ENCODE measurements around the gene CELA3B.
"Not testable (repeated sequence)": the region's sequence is repeated elsewhere in the genome, so short reads cannot be mapped to it uniquely, and the experiment has no call there.

CELA3B gene

DNA sequence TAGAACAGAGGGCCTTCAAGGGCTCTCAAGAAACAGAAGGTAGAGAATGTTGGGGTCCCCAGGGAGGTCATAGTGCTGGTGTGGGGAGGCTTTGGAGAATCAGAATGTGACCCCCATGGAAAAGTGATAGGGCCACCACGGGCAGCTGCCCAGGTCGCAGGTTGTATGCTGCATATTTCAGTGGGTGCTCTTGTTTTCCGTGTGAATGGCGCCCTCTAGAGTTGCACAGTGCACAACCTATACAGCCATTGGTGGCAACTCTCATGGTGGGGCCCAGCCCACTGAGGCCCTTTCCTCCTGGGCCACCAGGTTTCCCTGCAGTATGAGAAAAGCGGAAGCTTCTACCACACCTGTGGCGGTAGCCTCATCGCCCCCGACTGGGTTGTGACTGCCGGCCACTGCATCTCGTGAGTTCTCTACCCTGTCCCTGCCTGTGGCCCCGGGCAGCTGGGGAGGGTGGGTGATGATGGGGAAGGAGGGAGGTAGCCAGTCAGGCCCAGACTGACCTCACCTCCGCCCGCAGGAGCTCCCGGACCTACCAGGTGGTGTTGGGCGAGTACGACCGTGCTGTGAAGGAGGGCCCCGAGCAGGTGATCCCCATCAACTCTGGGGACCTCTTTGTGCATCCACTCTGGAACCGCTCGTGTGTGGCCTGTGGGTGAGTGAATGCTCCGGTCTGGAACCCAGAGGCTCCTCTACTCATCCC lies 3.8 kb downstream of the CELA3B start:
- DNase-seq (ENCODE audit: low spot score), result not testable (repeated sequence)

DNA sequence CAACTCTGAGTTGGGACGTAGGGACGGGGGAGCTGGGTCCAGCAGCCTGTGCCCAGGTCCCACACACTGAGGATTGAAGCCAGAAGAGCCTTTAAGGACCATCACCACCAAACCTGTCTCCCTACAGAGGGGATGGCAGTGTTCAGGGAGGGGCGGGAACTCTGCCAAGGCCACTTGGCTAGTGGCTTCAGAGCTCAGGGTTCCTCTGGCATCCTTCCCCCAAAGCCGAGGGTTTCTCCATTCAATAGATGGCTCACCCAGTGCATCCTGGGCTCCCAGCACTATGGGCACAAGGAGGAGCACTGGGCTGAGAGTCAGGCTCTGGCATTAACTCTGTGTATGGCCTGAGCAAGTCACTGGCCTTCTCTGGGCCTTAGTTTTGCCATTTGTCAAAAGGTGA lies 4.4 kb downstream of the CELA3B start:
- not testable (repeated sequence) for DNase-seq (ENCODE audit: low spot score)

DNA sequence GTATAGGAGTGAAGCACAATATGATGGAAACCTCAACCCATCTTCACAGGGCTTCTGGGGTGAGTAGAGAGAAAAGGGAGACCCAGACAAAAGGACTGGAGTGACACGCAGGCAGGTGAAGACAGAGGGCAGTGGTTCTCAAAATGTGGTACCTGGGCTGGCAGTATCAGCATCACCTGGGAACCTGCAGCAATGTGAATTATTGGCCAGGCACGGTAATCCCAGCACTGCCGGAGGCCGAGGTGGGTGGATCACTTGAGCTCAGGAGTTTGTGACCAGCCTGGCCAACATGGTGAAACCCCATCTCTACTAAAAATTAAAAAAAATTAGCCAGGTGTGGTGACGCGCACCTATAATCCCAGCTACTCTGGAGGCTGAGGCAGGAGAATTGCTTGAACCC lies 5.3 kb downstream of the CELA3B start:
- DNase-seq (ENCODE audit: low spot score), result not testable (repeated sequence)

DNA sequence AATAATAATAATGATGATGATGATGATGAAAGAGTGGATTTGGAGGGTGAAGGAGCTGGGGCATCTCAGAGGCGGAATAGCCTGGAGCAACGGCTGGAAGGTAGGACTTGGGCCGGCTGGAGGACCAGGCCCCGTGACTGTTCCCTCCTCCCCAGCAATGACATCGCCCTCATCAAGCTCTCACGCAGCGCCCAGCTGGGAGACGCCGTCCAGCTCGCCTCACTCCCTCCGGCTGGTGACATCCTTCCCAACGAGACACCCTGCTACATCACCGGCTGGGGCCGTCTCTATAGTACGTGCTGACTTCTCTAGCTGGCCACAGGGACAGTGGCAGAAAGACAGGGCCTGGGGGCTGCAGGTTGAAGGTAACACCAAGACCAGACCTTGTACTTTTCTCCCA lies 6.7 kb downstream of the CELA3B start:
- not testable (repeated sequence) for DNase-seq (ENCODE audit: low spot score)

DNA sequence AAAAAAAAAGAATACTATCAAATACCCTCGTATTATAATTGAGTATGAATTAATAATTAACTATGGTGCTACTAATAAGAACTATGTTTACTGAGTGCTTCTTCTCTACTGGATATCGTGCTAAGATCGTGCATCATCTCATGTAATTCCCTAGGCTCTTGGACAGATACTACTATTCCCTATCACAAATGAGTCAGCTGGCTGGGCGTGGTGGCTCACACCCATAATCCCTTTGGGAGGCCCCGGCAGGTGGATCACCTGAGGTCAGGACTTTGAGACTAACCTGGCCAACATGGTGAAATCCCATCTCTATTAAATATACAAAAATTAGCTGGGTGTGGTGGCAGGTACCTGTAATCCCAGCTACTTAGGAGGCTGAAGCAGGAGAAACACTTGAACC lies 9.1 kb downstream of the CELA3B start:
- DNase-seq (ENCODE audit: low spot score), result not testable (repeated sequence)

DNA sequence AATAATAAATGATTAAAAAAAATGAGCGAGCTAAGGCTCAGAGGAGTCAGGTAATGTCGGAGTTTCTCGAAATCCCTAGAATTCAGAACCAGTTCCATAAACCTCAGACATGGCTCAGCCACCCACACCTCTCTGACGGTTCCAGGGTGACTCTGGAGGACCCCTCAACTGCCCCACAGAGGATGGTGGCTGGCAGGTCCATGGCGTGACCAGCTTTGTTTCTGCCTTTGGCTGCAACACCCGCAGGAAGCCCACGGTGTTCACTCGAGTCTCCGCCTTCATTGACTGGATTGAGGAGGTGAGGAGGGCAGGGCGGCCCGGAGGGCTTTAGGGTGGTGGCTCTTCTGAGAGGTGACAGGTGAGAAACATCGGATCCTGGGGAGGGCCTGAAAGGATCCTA lies 9.6 kb downstream of the CELA3B start:
- not testable (repeated sequence) for DNase-seq (ENCODE audit: low spot score)

DNA sequence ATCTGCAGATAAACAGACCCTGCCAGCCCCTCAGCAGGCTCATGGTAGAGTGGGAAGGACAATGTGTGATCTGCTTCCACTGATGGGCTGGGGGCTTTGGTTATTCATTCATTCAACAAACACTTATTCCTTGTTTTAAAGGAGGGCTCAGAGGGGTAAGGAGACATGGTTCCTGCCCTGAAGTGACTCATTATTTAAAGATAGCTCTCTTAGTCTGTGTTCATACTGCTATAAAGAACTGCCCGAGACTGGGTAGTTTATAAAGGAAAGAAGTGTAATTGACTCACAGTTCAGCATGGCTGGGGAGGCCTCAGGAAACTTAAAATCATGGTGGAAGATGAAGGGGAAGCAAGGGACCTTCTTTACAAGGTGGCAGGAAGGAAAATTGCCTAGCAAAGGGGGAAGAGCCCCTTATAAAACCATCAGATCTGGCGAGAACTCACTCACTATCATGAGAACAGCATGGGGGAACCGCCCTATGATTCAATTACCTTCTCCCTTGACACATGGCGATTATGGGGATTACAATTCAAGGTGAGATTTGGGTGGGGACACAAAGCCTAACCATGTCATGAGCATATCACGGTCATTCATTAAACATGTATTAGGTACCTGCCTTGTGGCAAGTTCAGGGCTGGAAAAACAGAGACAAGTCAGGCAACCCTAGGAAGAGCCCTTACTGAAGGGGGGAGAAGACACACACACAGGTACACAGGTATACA lies 13.0 kb downstream of the CELA3B start:
- DNase-seq (ENCODE audit: low spot score), result not testable (repeated sequence)

DNA sequence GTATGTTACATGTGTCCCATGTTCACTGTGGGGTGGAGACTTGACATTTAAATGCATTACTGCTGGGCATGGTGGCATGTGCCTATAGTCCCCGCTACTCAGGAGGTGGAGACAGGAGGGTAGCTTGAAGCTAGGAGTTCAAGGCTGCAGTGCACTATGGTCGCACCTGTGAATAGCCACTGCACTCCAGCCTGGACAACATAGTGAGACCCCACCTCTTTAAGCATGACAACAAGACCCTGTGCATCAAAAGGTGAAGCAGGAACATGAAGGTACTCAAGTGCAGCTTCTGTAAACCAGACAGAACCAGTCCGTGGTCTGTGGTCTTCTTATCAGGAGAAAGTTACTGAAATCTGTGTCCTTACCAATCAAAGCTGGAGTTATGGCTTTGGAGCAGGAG lies 15.4 kb downstream of the CELA3B start:
- DNase-seq (ENCODE audit: low spot score), result not testable (repeated sequence)

DNA sequence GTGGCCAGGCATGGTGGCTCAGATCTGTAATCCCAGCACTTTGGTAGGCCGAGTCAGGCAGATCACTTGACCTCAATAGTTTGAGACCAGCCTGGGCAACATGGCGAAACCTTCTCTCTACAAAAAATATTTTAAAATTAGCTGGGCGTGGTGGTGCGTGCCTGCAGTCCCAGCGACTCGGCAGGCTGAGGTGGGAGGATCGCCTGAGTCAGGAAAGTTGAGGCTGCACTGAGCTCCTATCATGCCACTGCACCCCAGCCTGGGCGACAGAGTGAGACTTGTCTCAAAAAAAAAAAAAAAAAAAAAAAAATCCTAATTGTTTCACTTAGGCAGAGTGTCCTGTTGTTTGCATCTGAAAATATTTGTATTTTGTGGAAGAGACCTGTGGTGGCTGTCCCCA lies 17.9 kb downstream of the CELA3B start:
- DNase-seq (ENCODE audit: low spot score), result not testable (repeated sequence)

DNA sequence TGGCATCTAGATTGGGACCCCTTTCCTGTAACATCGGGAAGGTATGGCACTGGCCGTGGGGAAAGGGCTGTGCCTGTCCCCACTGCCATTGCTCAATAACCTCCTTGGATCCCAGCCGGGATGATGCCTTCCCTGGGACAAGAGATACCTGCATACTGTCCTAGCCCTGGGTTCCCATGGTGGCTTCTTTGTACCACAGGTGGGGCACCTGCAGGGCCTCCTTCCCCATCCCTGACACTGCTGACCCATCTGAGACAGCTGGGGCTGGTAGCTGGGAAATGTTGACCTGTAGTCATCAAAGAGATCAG lies 19.8 kb downstream of the CELA3B start:
- not testable (repeated sequence) for DNase-seq (ENCODE audit: low spot score)

DNA sequence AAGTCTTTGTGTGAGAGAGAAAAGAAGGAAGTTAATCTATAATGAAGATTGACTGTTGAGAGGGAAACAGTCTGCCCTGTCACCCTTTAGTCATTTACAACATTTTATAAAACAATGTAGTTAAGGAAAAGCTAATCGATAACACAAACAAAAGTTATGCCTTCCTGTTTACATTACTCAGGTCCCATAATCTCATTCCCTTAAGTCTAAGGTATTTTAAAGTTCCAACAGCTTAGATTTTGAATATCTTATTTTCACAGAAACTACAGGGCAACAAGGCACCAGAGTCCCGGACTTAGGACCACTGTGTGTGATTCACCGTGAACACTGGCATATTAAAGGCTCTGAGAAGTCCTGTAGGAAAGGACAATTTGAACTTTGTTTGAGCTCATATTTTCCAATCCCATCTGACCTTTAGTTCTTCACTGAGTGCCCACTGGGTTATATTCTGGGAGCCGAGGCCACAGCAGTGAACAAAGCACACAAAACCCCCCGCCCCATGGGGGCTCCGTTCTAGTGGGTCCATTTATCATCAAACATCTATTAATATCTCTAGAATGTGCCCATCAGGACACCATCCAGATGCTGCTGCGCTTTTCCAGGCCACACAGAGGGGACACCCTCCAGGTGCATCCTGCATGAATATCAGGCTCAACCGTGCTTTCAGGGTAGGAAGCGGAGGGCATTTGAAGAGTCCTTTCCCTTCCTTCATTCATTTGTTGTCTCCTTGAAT lies 21.2 kb downstream of the CELA3B start:
- DNase-seq (ENCODE audit: low spot score), result not testable (repeated sequence)

DNA sequence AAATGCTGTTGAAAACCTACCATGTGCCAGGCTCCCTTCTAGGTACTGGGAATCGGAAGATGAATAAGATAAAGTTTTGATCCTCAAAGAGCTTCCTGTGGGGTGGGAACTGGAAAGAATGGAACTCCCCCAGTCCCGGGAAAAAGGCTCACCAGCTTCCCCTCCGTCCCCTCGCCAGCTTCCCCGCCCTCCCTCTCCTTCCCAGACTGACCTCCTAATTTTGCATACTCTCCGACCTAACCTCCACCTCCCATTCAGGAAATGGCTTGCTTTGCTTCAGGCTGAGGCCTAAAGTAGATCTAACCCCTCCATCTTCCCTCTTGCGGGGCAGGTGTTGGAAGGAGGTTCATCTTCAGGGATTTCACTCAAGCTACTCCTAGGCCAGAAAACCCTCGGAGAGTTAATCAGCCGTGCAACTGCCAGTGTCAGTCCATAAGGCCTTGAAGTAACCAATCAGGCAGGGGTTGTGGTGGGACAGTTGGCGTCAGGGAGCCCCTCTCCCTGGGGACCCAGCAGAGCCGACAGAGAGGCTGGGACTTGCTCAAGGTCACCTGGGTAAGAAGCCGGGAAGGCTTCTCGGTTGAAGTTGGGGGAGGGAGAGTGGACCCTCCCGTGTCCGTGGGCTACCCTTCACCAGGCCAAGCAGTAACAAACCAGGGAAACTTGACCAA lies 21.9 kb downstream of the CELA3B start:
- DNase-seq (ENCODE audit: low spot score), result not testable (repeated sequence)

DNA sequence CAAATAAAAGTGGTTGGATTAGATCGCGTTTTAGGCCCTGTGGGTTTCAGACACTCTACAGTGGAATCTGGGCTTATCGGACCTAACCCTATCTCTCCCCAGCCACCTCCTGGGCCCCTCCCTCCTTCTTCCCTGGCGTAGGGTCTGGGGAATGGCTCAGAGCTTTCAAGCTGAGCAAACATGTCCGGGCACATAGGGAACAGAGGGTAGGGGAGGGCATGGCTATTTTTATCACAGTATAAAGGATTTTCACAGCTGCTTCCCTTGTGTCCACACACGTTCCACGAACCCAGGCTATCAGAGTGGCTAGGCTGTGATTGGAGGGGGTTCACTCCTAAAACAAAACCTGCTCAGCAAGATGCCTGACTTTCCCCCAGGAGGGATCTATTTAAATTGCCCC lies 22.8 kb downstream of the CELA3B start:
- not testable (repeated sequence) for DNase-seq (ENCODE audit: low spot score)

DNA sequence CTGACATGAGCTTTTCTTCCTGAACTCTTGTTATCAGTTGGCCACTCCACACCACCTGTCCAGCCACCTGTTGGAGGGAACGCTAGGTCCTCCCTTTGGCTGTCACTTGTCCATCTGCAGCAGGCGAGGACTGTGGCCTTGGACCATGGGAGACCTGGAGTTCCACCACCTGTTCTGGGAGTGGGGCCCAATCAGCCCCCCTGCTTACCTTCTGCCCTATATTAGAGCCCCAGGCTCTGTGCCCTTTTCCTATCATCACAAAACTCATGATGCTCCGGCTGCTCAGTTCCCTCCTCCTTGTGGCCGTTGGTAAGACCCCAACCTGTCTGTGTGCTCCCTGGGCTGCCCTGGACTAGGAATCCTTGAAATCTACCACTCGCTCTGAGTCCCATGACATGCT lies 24.6 kb downstream of the CELA3B start, which contains the start of gene CELA3A:
CELA3A (plus strand) TSS at position 249 of the 400 bp plus-strand sequence; CDS start at position 267, 18 bp downstream.
- no peak for DNase-seq (ENCODE audit: low spot score)

DNA sequence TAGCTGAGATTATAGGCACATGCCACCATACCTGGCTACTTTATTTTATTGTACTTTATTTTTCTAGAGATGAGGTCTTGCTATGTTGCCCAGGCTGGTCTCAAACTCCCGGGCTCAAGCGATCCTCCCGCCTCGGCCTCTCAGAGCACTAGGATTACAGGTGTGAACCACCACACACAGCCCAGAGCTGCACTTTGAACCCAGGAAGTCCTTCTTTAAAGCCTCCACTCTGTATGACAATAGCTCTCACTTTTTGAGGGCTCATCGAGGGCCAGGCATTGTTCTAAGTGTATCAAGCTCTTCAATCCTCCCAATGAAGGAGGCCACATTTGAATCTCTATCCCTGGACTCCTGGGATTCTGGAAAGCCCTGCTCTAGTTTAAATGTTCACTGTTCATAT lies 25.6 kb downstream of the CELA3B start:
- not testable (repeated sequence) for DNase-seq (ENCODE audit: low spot score)

DNA sequence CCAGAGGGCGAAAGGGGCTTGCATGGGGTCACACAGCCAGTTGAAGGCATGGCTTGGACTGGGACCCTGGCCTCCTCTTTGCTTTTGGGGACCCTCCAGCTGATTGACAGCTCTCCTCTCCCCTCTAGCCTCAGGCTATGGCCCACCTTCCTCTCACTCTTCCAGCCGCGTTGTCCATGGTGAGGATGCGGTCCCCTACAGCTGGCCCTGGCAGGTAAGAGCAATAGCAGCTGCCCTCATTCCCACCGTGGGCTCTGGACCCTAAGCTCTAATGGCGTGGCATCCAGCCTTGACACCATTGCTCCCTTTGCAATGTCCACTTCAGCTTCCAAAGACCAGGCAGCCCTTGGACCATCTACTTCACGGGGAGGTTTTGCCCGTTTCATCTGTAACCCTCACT lies 26.1 kb downstream of the CELA3B start:
- not testable (repeated sequence) for DNase-seq (ENCODE audit: low spot score)

DNA sequence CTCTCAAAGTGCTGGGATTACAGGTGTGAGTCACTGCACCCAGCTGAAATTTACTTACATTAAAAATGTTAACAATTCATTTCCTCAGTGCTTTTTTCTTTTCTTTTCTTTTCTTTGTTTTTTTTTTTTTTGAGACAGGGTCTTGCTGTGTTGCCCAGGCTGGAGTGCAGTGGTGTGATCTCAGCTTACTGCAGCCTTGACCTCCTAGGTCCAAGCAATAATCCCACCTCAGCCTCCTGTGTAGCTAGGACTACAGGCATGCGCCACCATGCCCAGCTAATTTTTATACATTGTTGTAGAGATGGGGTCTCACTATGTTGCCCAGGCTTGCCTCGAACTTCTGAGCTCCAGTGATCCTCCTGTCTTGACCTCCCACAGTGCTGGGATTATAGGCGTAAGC lies 27.1 kb downstream of the CELA3B start:
- DNase-seq (ENCODE audit: low spot score), result not testable (repeated sequence)

DNA sequence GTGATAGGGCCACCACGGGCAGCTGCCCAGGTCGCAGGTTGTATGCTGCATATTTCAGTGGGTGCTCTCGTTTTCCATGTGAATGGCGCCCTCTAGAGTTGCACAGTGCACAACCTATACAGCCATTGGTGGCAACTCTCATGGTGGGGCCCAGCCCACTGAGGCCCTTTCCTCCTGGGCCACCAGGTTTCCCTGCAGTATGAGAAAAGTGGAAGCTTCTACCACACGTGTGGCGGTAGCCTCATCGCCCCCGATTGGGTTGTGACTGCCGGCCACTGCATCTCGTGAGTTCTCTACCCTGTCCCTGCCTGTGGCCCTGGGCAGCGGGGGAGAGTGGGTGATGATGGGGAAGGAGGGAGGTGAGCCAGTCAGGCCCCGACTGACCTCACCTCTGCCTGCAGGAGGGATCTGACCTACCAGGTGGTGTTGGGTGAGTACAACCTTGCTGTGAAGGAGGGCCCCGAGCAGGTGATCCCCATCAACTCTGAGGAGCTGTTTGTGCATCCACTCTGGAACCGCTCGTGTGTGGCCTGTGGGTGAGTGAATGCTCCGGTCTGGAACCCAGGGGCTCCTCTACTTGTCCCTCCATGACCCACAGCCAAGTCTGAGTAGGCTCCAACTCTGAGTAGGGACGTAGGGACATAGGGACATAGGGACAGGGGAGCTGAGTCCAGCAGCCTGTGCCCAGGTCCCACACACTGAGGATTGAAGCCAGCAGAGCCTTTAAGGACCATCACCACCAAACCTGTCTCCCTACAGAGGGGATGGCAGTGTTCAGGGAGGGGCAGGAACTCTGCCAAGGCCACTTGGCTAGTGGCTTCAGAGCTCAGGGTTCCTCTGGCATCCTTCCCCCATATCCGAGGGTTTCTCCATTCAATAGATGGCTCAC lies 28.7 kb downstream of the CELA3B start:
- not testable (repeated sequence) for DNase-seq (ENCODE audit: low spot score)

DNA sequence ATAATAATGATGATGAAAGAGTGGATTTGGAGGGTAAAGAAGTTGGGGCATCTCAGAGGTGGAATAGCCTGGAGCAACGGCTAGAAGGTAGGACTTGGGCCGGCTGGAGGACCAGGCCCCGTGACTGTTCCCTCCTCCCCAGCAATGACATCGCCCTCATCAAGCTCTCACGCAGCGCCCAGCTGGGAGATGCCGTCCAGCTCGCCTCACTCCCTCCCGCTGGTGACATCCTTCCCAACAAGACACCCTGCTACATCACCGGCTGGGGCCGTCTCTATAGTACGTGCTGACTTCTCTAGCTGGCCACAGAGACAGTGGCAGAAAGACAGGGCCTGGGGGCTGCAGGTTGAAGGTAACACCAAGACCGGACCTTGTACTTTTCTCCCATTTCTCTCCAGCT lies 29.9 kb downstream of the CELA3B start:
- DNase-seq (ENCODE audit: low spot score), result not testable (repeated sequence)

DNA sequence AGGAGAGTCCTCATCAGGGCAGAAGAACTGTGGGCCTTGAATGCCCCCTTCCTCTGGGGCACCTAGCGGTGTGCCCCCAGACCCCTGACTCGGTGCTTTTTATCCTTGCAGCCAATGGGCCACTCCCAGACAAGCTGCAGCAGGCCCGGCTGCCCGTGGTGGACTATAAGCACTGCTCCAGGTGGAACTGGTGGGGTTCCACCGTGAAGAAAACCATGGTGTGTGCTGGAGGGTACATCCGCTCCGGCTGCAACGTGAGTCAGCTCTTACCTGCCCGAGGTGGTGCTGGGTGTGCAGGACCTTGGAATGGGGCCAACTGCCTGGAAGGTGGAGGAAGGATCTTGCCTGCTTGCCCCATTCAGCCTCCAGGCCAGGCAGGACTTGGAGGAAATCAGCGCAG lies 30.4 kb downstream of the CELA3B start:
- DNase-seq (ENCODE audit: low spot score), result not testable (repeated sequence)

DNA sequence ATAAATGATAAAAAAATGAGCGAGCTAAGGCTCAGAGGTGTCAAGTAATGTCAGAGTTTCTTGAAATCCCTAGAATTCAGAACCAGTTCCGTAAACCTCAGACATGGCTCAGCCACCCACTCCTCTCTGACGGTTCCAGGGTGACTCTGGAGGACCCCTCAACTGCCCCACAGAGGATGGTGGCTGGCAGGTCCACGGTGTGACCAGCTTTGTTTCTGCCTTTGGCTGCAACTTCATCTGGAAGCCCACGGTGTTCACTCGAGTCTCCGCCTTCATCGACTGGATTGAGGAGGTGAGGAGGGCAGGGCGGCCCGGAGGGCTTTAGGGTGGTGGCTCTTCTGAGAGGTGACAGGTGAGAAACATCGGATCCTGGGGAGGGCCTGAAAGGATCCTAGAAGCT lies 32.7 kb downstream of the CELA3B start:
- DNase-seq (ENCODE audit: low spot score), result not testable (repeated sequence)
